ENCODE measurements around the gene ANKRA2. TPM values are rescaled to one million over a fixed set of nuclear protein-coding genes. Genes with fewer than 3 reads are reported as not detected.

The ANKRA2 gene
- 8.2 TPM for polyA plus RNA-seq (2012; ENCODE audit: insufficient read length, low read depth)

GRCh38 chr5:73565139-73565968 lies at the start of gene ANKRA2, which contains the start of gene UTP15:
TSS of gene ANKRA2 (minus strand) at chr5:73565639. CDS start at chr5:73562881, 2,758 bp downstream.
TSS of gene UTP15 (plus strand) at chr5:73565743. CDS start at chr5:73567345, 1,602 bp downstream.
- peak; percentile 77; the same call in 1 of the 2 replicates for TF ChIP-seq POLR2AphosphoS5 (IDR thresholded peaks at IDR 0.05; ENCODE audit: low read depth, low read length)
- peak; percentile 98; the same call in 1 of the 2 replicates for TF ChIP-seq SIN3A (IDR thresholded peaks at IDR 0.05; ENCODE audit: borderline replicate concordance, insufficient read depth, low read length)
- TF ChIP-seq FOXP2 (optimal IDR thresholded peaks at IDR 0.05; ENCODE audit: borderline replicate concordance, extremely low read depth, extremely low read length, insufficient read depth), result peak; percentile 92
- 0 out of 2 replicates have a peak, but pooled peaks have one; percentile 61 for TF ChIP-seq TAF1 (IDR thresholded peaks at IDR 0.05; ENCODE audit: borderline replicate concordance, insufficient read depth, low read length)
- TF ChIP-seq REST (IDR thresholded peaks at IDR 0.05; ENCODE audit: insufficient read depth in 1 of 2, low read depth in 2 of 2, low read length in 2 of 2), result 0 out of 4 replicates have a peak, but pooled peaks of 1 of the 2 experiments have one; percentile 14

GRCh38 chr5:73615085-73615484 lies 49.6 kb upstream of the ANKRA2 start:
- TF ChIP-seq POLR2AphosphoS5 (IDR thresholded peaks at IDR 0.05; ENCODE audit: low read depth, low read length) (no peak), FOXP2 (optimal IDR thresholded peaks at IDR 0.05; ENCODE audit: borderline replicate concordance, extremely low read depth, extremely low read length, insufficient read depth) (no peak), SIN3A (IDR thresholded peaks at IDR 0.05; ENCODE audit: borderline replicate concordance, insufficient read depth, low read length) (no peak), REST (IDR thresholded peaks at IDR 0.05; ENCODE audit: insufficient read depth in 1 of 2, low read depth in 2 of 2, low read length in 2 of 2) (no peak), TAF1 (IDR thresholded peaks at IDR 0.05; ENCODE audit: borderline replicate concordance, insufficient read depth, low read length) (no peak)

DNA sequence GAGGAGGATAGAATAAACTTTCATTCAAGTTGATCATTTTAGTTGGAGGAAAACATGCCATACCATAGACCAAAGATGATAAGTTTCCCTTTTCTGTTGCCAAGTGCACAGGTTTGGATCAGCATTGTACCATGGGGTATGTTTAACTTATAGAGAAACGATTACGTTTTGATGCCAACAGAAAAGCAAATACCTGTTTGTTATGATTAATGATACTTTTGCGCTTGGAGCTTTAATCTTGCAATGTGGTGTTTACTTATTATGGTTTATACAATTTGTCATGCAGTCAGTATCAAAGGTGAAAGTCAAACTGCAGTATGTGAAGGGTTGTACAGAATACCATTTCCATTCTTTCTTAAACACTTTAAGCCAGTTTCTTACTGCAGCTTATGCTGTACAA lies 47.4 kb upstream of the ANKRA2 start:
- TF ChIP-seq FOXP2 (optimal IDR thresholded peaks at IDR 0.05; ENCODE audit: borderline replicate concordance, extremely low read depth, extremely low read length, insufficient read depth) (no peak), REST (IDR thresholded peaks at IDR 0.05; ENCODE audit: insufficient read depth in 1 of 2, low read depth in 2 of 2, low read length in 2 of 2) (no peak), POLR2AphosphoS5 (IDR thresholded peaks at IDR 0.05; ENCODE audit: low read depth, low read length) (no peak)

GRCh38 chr5:73607228-73607627 lies 41.8 kb upstream of the ANKRA2 start:
- TF ChIP-seq TAF1 (IDR thresholded peaks at IDR 0.05; ENCODE audit: borderline replicate concordance, insufficient read depth, low read length) (no peak), SIN3A (IDR thresholded peaks at IDR 0.05; ENCODE audit: borderline replicate concordance, insufficient read depth, low read length) (no peak), FOXP2 (optimal IDR thresholded peaks at IDR 0.05; ENCODE audit: borderline replicate concordance, extremely low read depth, extremely low read length, insufficient read depth) (no peak), REST (IDR thresholded peaks at IDR 0.05; ENCODE audit: insufficient read depth in 1 of 2, low read depth in 2 of 2, low read length in 2 of 2) (no peak), POLR2AphosphoS5 (IDR thresholded peaks at IDR 0.05; ENCODE audit: low read depth, low read length) (no peak)
